H1 (cell line): Measurements from ENCODE around the gene ZNF709. TPM values are rescaled to one million over a fixed set of nuclear protein-coding genes. Genes with fewer than 3 reads are reported as not detected.

Source experiments
- ASH2L ChIP-seq: fragments of 200-600, 300-600 bp; sonication (generic); IDR thresholded peaks from one replicate; pipeline ENCODE4 v1.7.1; 2017; ENCODE audit warnings: low read length
- BRCA1 ChIP-seq: IDR thresholded peaks from 2 replicates; pipeline ENCODE4 v1.6.1; 2012; ENCODE audit warnings: low read depth, low read length, improper control_type of control experiment
- HDAC2 ChIP-seq, 2 experiments: fragments of 300-600 bp in 1 of 2; sonication (generic) in 1 of 2; IDR thresholded peaks; 2 replicates each; pipeline ENCODE4 v1.6.1; 2011 to 2012; ENCODE audit warnings: low read depth in 2 of 2, low read length in 2 of 2, mild to moderate bottlenecking in 2 of 2, moderate library complexity in 2 of 2, borderline replicate concordance in 1 of 2, inconsistent platforms in 1 of 2
- HDAC6 ChIP-seq: IDR thresholded peaks from one replicate; pipeline ENCODE4 v1.7.1; 2012; ENCODE audit warnings: low read depth, mild to moderate bottlenecking, inconsistent platforms, low read length, moderate library complexity
- KDM4A ChIP-seq: IDR thresholded peaks from one replicate; pipeline ENCODE4 v1.7.1; 2012; ENCODE audit warnings: low read depth, mild to moderate bottlenecking, moderate library complexity, low read length, inconsistent platforms; ENCODE audit not compliant: severe bottlenecking
- KDM5A ChIP-seq: fragments of 200-600 bp; IDR thresholded peaks from 2 replicates; pipeline ENCODE4 v1.7.1; 2012; ENCODE audit warnings: mild to moderate bottlenecking, low read length, inconsistent platforms, mixed read lengths
- PHF8 ChIP-seq: fragments of 200-600 bp; sonication (generic); conservative IDR thresholded peaks from 2 replicates; pipeline ENCODE4 v1.7.1; 2012; ENCODE audit warnings: low read depth, mild to moderate bottlenecking, inconsistent platforms, low read length, moderate library complexity
- POLR2A ChIP-seq, 2 experiments: IDR thresholded peaks; 1 replicate in 1 of 2; 2 replicates in 1 of 2; pipeline ENCODE4 v1.6.1; 2011; ENCODE audit warnings: low read depth in 2 of 2, low read length in 2 of 2, mild to moderate bottlenecking in 2 of 2; ENCODE audit errors: control extremely low read depth in 1 of 2
- POLR2AphosphoS5 ChIP-seq: IDR thresholded peaks from 2 replicates; pipeline ENCODE4 v1.6.1; 2011; ENCODE audit warnings: low read depth, low read length
- RAD21 ChIP-seq, 2 experiments: IDR thresholded peaks in 1 of 2; conservative IDR thresholded peaks in 1 of 2; 2 replicates each; pipeline ENCODE4 v1.6.1; 2011; ENCODE audit warnings: low read depth in 2 of 2, low read length in 2 of 2, improper control_type of control experiment in 1 of 2, inconsistent platforms in 1 of 2, mild to moderate bottlenecking in 1 of 2, moderate library complexity in 1 of 2
- SIN3A ChIP-seq, 2 experiments: IDR thresholded peaks in 1 of 2; conservative IDR thresholded peaks in 1 of 2; 2 replicates each; pipeline ENCODE4 v1.6.1; 2011 to 2012; ENCODE audit warnings: low read length in 2 of 2, improper control_type of control experiment in 1 of 2, low read depth in 1 of 2, mild to moderate bottlenecking in 1 of 2
- SP1 ChIP-seq: IDR thresholded peaks from 2 replicates; pipeline ENCODE4 v1.6.1; 2011; ENCODE audit warnings: low read depth, low read length
- SP2 ChIP-seq: IDR thresholded peaks from 2 replicates; pipeline ENCODE4 v1.6.1; 2012; ENCODE audit warnings: mild to moderate bottlenecking, low read length, inconsistent platforms
- SP4 ChIP-seq: IDR thresholded peaks from 2 replicates; pipeline ENCODE4 v1.6.1; 2012; ENCODE audit warnings: low read length, inconsistent platforms
- SUZ12 ChIP-seq: fragments of 200-600 bp; sonication (generic); IDR thresholded peaks from 2 replicates; pipeline ENCODE4 v1.6.1; 2012; ENCODE audit warnings: mild to moderate bottlenecking, inconsistent platforms, low read length, moderate library complexity, mixed read lengths
- TAF1 ChIP-seq: IDR thresholded peaks from 2 replicates; pipeline ENCODE4 v1.6.1; 2011; ENCODE audit warnings: mild to moderate bottlenecking, low read depth, low read length
- TAF7 ChIP-seq: optimal IDR thresholded peaks from 2 replicates; pipeline ENCODE3; 2011; ENCODE audit warnings: low read depth, mild to moderate bottlenecking, inconsistent platforms, low read length, moderate library complexity, borderline replicate concordance
- TBP ChIP-seq: IDR thresholded peaks from 2 replicates; pipeline ENCODE4 v1.6.1; 2011; ENCODE audit warnings: low read depth, low read length, improper control_type of control experiment
- ZNF274 ChIP-seq: IDR thresholded peaks from 2 replicates; pipeline ENCODE4 v1.7.0; 2012; ENCODE audit warnings: low read length, borderline replicate concordance; ENCODE audit errors: extremely low read depth
- polyA plus RNA-seq, 7 experiments: library from polyadenylated mRNA; depleted of rRNA in 3 of 7; stranded (reverse) in 5 of 7; unstranded in 2 of 7; fragments of >200 nt in 5 of 7; fragments of 200-250 nt in 2 of 7; gene quantifications; 1 replicate in 5 of 7; 2 replicates in 1 of 7; 4 replicates in 1 of 7; pipeline versions ENCODE4 v1.2.1 to v1.2.3, GENCODE V29; 2011 to 2013; ENCODE audit warnings: missing spikeins in 2 of 7, mixed read lengths in 2 of 7
- total RNA-seq: library from RNA; stranded (reverse); fragmentation: NEBNext Ultra II Directional; extraction: Animal tissue kit (Norgen Biotek cat#: 25700); gene quantifications from 2 replicates; pipeline ENCODE4 v1.2.1, GENCODE V29; 2021
- TF ChIP-seq, protein P1 (sequence below): IDR thresholded peaks from 2 replicates; pipeline ENCODE4 v1.6.1; 2012; ENCODE audit warnings: inconsistent platforms
- TF ChIP-seq, protein P2 (sequence below): IDR thresholded peaks from 2 replicates; pipeline ENCODE4 v1.6.1; 2011; ENCODE audit warnings: low read length, improper control_type of control experiment

ZNF709 gene
- total and polyA plus RNA-seq, 2 of the 8 experiments (the other 6 are each of a cell fraction or from before 2014, with no cell fraction given), result 1.3 to 2.2 TPM

DNA sequence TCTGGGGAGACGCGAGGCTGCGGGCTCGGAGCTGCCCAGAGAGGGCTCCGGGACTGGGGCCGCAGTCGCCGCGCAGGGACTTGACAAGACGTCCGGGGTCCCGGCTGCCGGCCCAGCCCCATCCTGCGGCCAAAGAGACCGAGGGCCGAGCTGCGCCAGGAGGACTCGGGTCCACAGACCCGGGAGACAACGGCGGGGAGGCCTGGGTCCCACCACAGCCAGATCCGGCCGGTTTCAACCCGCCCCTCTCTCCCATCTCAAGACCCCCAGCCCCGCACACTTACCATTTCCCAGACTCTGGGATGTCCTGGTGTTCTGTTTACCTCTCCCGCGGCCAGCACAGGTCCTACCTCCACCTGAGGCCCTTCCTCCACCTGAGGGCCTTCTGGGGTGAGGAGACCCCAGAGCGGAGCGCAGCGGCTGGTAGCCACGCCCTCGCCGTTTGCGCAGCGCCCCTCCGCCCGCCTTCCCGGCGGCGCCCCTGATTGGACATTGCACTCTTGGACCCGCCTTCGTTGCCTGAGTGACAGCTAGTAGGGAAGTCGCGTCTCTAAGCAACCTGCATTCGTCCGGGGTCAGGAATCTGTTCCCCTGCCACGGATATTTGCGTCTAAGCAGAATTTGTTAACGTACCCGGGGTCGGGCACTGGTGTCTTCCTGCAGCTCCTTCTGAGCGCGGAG is at the start of gene ZNF709 (continued):
- TF ChIP-seq, protein P1, sequence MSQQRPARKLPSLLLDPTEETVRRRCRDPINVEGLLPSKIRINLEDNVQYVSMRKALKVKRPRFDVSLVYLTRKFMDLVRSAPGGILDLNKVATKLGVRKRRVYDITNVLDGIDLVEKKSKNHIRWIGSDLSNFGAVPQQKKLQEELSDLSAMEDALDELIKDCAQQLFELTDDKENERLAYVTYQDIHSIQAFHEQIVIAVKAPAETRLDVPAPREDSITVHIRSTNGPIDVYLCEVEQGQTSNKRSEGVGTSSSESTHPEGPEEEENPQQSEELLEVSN, result 0 out of 2 replicates have a peak, but pooled peaks have one; percentile 4
- TF ChIP-seq TBP (peak; percentile 89), HDAC6 (no peak), SP1 (peak; percentile 90), SIN3A (conservative IDR thresholded peaks at IDR 0.05 in 1 of 2, IDR thresholded peaks at IDR 0.05 in 1 of 2; ENCODE audit: low read depth in 1 of 2, low read length in 2 of 2) (peak in 1 of 2 experiments; percentile 25; a peak in 3 of 4 replicates), POLR2A (IDR thresholded peaks at IDR 0.05; ENCODE audit: control extremely low read depth in 1 of 2, low read depth in 2 of 2, low read length in 2 of 2) (peak; percentile 97 to 99), BRCA1 (no peak), POLR2AphosphoS5 (peak; percentile 94), ASH2L (peak; percentile 52), ZNF274 (no peak), TAF1 (peak; percentile 92), SUZ12 (no peak), SP2 (peak; percentile 32; the same call in 1 of the 2 replicates), HDAC2 (IDR thresholded peaks at IDR 0.05; ENCODE audit: borderline replicate concordance in 1 of 2, low read depth in 2 of 2, low read length in 2 of 2) (0 out of 4 replicates have a peak, but pooled peaks of 1 of the 2 experiments have one; percentile 46), TAF7 (peak; percentile 60), SP4 (no peak), KDM4A (peak; percentile 79), KDM5A (no peak), RAD21 (IDR thresholded peaks at IDR 0.05 in 1 of 2, conservative IDR thresholded peaks at IDR 0.05 in 1 of 2; ENCODE audit: low read depth in 2 of 2, low read length in 2 of 2) (no peak), PHF8 (peak; percentile 97)
- TF ChIP-seq, protein P2, sequence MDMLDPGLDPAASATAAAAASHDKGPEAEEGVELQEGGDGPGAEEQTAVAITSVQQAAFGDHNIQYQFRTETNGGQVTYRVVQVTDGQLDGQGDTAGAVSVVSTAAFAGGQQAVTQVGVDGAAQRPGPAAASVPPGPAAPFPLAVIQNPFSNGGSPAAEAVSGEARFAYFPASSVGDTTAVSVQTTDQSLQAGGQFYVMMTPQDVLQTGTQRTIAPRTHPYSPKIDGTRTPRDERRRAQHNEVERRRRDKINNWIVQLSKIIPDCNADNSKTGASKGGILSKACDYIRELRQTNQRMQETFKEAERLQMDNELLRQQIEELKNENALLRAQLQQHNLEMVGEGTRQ, result no peak
